Stomach (tissue), 4 donors: ENCODE data around the gene ANKRD49.

Experiments used
- CTCF ChIP-seq, 7 experiments: fragments of 450-650 bp in 4 of 7; fragments of 200-600 bp in 3 of 7; sonication (generic) in 3 of 7; IDR thresholded peaks; one replicate each; pipeline ENCODE4 v1.5.1; 2016 to 2019; ENCODE audit warnings: antibody characterized with exemption in 7 of 7, control low read depth in 2 of 7, mild to moderate bottlenecking in 1 of 7
- EP300 ChIP-seq: sonication (generic); formaldehyde crosslinking; IDR thresholded peaks from one replicate; pipeline ENCODE4 v1.6.1; 2017; ENCODE audit warnings: antibody characterized with exemption
- POLR2A ChIP-seq, 4 donors: fragments of 450-650 bp; IDR thresholded peaks; one replicate each; pipeline ENCODE4 v1.6.1; 2016; ENCODE audit warnings: antibody characterized with exemption in 4 of 4, control low read depth in 2 of 4, mild to moderate bottlenecking in 1 of 4, moderate library complexity in 1 of 4
- POLR2AphosphoS5 ChIP-seq, 3 donors: sonication (generic); formaldehyde crosslinking; IDR thresholded peaks; one replicate each; pipeline ENCODE4 v1.6.1; 2016; ENCODE audit warnings: antibody characterized with exemption in 3 of 3

DNA sequence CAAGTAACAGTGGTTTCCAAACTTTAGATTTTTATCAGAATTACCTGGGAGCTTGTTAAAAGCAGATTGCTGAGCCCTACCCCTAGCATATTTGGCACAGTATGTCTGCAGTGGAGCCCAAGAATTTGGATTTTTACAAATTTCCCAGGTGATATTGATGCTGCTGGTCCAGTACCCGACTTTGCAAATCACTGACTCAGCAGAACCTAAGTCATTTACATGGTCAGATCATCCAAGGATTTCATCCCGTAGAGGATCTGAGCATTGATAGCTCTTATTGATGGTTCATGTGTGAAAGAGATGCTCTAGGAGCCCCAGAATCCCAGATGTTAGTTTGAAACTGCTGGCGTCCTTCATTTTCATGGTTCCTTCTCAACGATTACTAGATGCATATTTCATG lies 24.5 kb downstream of the ANKRD49 start:
- TF ChIP-seq CTCF (IDR thresholded peaks at IDR 0.05) (no peak), EP300 (no peak), POLR2AphosphoS5 (IDR thresholded peaks at IDR 0.05) (no peak), POLR2A (IDR thresholded peaks at IDR 0.05) (no peak)
